H9 (cell line): ENCODE measurements around the gene BIRC3. TPM values are rescaled to one million over a fixed set of nuclear protein-coding genes. Genes with fewer than 3 reads are reported as not detected.
A peak's percentile ranks its signal among the peaks of the same experiment; 100 is the strongest.

Experiments used
- DNase-seq: peaks from one replicate; pipeline ENCODE4 v3.0.0-alpha.2; 2017
- H2AFZ ChIP-seq: one replicate; pipeline ENCODE4 v1.6.1; 2013; ENCODE audit warnings: mild to moderate bottlenecking, low read length, control low read depth, moderate library complexity
- H2AK5ac ChIP-seq: 2 replicates; pipeline ENCODE4 v1.6.1; 2013; ENCODE audit warnings: low read length, control low read depth, mixed read lengths; ENCODE audit not compliant: insufficient read length
- H2BK120ac ChIP-seq: one replicate; pipeline ENCODE4 v1.6.1; 2013; ENCODE audit warnings: low read depth, mild to moderate bottlenecking, low read length, control low read depth, inconsistent platforms; ENCODE audit not compliant: poor library complexity, severe bottlenecking
- H2BK12ac ChIP-seq: 2 replicates; pipeline ENCODE4 v1.6.1; 2013; ENCODE audit warnings: low read length, control low read depth, mixed read lengths, low read depth; ENCODE audit not compliant: insufficient read length
- H2BK15ac ChIP-seq: 2 replicates; pipeline ENCODE4 v1.6.1; 2013; ENCODE audit warnings: low read depth, low read length, control low read depth
- H2BK20ac ChIP-seq: one replicate; pipeline ENCODE4 v1.6.1; 2013; ENCODE audit warnings: low read depth, mild to moderate bottlenecking, low read length, control low read depth, inconsistent platforms; ENCODE audit not compliant: poor library complexity, severe bottlenecking
- H2BK5ac ChIP-seq: 2 replicates; pipeline ENCODE4 v1.6.1; 2013; ENCODE audit warnings: low read length, control low read depth, mixed read lengths; ENCODE audit not compliant: insufficient read length
- H3K14ac ChIP-seq: 2 replicates; pipeline ENCODE4 v1.6.1; 2013; ENCODE audit warnings: low read length, control low read depth; ENCODE audit not compliant: insufficient read depth
- H3K18ac ChIP-seq: 2 replicates; pipeline ENCODE4 v1.6.1; 2013; ENCODE audit warnings: low read depth, mild to moderate bottlenecking, mixed read lengths, low read length, control low read depth; ENCODE audit not compliant: insufficient read length
- H3K23ac ChIP-seq: 2 replicates; pipeline ENCODE4 v1.6.1; 2013; ENCODE audit warnings: low read length, control low read depth, mixed read lengths, low read depth; ENCODE audit not compliant: insufficient read length
- H3K23me2 ChIP-seq: 2 replicates; pipeline ENCODE4 v1.6.1; 2013; ENCODE audit warnings: low read depth, mild to moderate bottlenecking, mixed read lengths, low read length, control low read depth; ENCODE audit not compliant: insufficient read length, poor library complexity, severe bottlenecking
- H3K27ac ChIP-seq: 2 replicates; pipeline ENCODE4 v1.5.1; 2013; ENCODE audit warnings: low read length, control low read depth, mixed read lengths, low read depth; ENCODE audit not compliant: insufficient read length
- H3K27me3 ChIP-seq: 2 replicates; pipeline ENCODE4 v1.6.1; 2013; ENCODE audit warnings: low read length, control low read depth, inconsistent platforms; ENCODE audit not compliant: insufficient read depth
- H3K4ac ChIP-seq: 2 replicates; pipeline ENCODE4 v1.6.1; 2013; ENCODE audit warnings: low read depth, mild to moderate bottlenecking, control low read depth, inconsistent platforms, low read length, moderate library complexity
- H3K4me1 ChIP-seq: 2 replicates; pipeline ENCODE4 v1.6.1; 2013; ENCODE audit warnings: low read length, control low read depth, inconsistent platforms; ENCODE audit not compliant: insufficient read depth
- H3K4me2 ChIP-seq: 2 replicates; pipeline ENCODE4 v1.6.1; 2013; ENCODE audit warnings: low read length, control low read depth, mixed read lengths; ENCODE audit not compliant: insufficient read length, insufficient read depth
- H3K56ac ChIP-seq: 2 replicates; pipeline ENCODE4 v1.6.1; 2013; ENCODE audit warnings: low read depth, mild to moderate bottlenecking, mixed read lengths, low read length, control low read depth; ENCODE audit not compliant: insufficient read length
- H3K79me1 ChIP-seq: 2 replicates; pipeline ENCODE4 v1.6.1; 2013; ENCODE audit warnings: low read depth, mild to moderate bottlenecking, moderate library complexity, low read length, control low read depth, inconsistent platforms; ENCODE audit not compliant: insufficient read depth, poor library complexity, severe bottlenecking
- H3K79me2 ChIP-seq: 2 replicates; pipeline ENCODE4 v1.6.1; 2013; ENCODE audit warnings: low read length, control low read depth, inconsistent platforms; ENCODE audit not compliant: insufficient read depth
- H3K9ac ChIP-seq: 2 replicates; pipeline ENCODE4 v1.6.1; 2013; ENCODE audit warnings: low read length, control low read depth, mixed read lengths; ENCODE audit not compliant: insufficient read length; ENCODE audit errors: extremely low read depth
- H3K9me3 ChIP-seq: one replicate; pipeline ENCODE4 v1.6.1; 2013; ENCODE audit warnings: low read depth, low read length, inconsistent platforms; ENCODE audit not compliant: control insufficient read depth
- H3T11ph ChIP-seq: one replicate; pipeline ENCODE4 v1.6.1; 2013; ENCODE audit warnings: mild to moderate bottlenecking, low read length, control low read depth, inconsistent platforms
- H4K20me1 ChIP-seq: one replicate; pipeline ENCODE4 v1.6.1; 2013; ENCODE audit not compliant: control insufficient read depth, insufficient read length, insufficient read depth
- H4K5ac ChIP-seq: 2 replicates; pipeline ENCODE4 v1.6.1; 2013; ENCODE audit warnings: low read depth, mild to moderate bottlenecking, mixed read lengths, low read length, control low read depth; ENCODE audit not compliant: insufficient read length
- H4K8ac ChIP-seq: replicated peaks from 2 replicates; pipeline ENCODE4 v1.6.1; 2013; ENCODE audit warnings: low read length, control low read depth, mixed read lengths, low read depth; ENCODE audit not compliant: insufficient read length
- H4K91ac ChIP-seq: 2 replicates; pipeline ENCODE4 v1.6.1; 2013; ENCODE audit warnings: low read depth, mild to moderate bottlenecking, moderate library complexity, mixed read lengths, low read length, control low read depth; ENCODE audit not compliant: insufficient read length
- H3K27ac Mint-ChIP-seq, 3 experiments: 2 replicates in 2 of 3; 3 replicates in 1 of 3; pipeline ENCODE4 v1.8.0; 2020 to 2021; ENCODE audit warnings: mixed read lengths in 3 of 3, mild to moderate bottlenecking in 1 of 3, moderate library complexity in 1 of 3
- H3K27me3 Mint-ChIP-seq: 2 replicates; pipeline ENCODE4 v1.8.0; 2021; ENCODE audit warnings: low read depth, mild to moderate bottlenecking, moderate library complexity, mixed read lengths
- H3K36me3 Mint-ChIP-seq, 3 experiments: 2 replicates in 2 of 3; 3 replicates in 1 of 3; pipeline ENCODE4 v1.8.0; 2020 to 2021; ENCODE audit warnings: low read depth in 3 of 3, mixed read lengths in 3 of 3; ENCODE audit not compliant: insufficient read depth in 1 of 3
- H3K4me1 Mint-ChIP-seq, 2 experiments: 2 replicates each; pipeline ENCODE4 v1.8.0; 2020; ENCODE audit warnings: mixed read lengths in 2 of 2
- H3K4me3 Mint-ChIP-seq, 2 experiments: 2 replicates in 1 of 2; 3 replicates in 1 of 2; pipeline ENCODE4 v1.8.0; 2020 to 2021; ENCODE audit warnings: mild to moderate bottlenecking in 2 of 2, mixed read lengths in 2 of 2, moderate library complexity in 1 of 2
- H3K9me3 Mint-ChIP-seq, 2 experiments: 2 replicates in 1 of 2; 3 replicates in 1 of 2; pipeline ENCODE4 v1.8.0; 2020; ENCODE audit warnings: mild to moderate bottlenecking in 2 of 2, mixed read lengths in 2 of 2, moderate library complexity in 1 of 2
- CTCF ChIP-seq: fragments of 200-600 bp; sonication (generic); conservative IDR thresholded peaks from 3 replicates; pipeline ENCODE4 v1.8.0; 2021; ENCODE audit warnings: antibody characterized with exemption, mild to moderate bottlenecking
- WGBS: extraction: QIAGEN DNeasy Blood & Tissue Kit; methylation state at CpG from one replicate; pipeline ENCODE4 v1.1.7; 2013; ENCODE audit warnings: missing lambda C conversion rate, low lambda C conversion rate, mixed read lengths; ENCODE audit not compliant: insufficient read length; ENCODE audit errors: extremely low coverage; 5-methylcytosine and 5-hydroxymethylcytosine counted together
- total RNA-seq: library from RNA; stranded (reverse); gene quantifications from 2 replicates; pipeline ENCODE4 v1.2.1, GENCODE V29; 2021

BIRC3 gene
- total RNA-seq, 1 experiment from 2014 or later = 0.04 TPM

- Histone ChIP-seq H3T11ph (no peak overlapping the region), H4K8ac (no peak overlapping the region), H3K23ac (no peak overlapping the region), H4K91ac (no peak overlapping the region), H2BK12ac (no peak overlapping the region), H3K18ac (no peak overlapping the region), H3K27ac (no peak overlapping the region), H2BK120ac (no peak overlapping the region), H3K4me2 (no peak overlapping the region), H3K56ac (no peak overlapping the region), H2BK20ac (no peak overlapping the region), H3K27me3 (no peaks in the 10 kb centered on the region), H3K23me2 (no peaks in the 10 kb centered on the region), H3K9ac (no peak overlapping the region), H2AK5ac (no peak overlapping the region), H4K20me1 (no peaks in the 10 kb centered on the region), H3K79me1 (no peaks in the 10 kb centered on the region), H2BK15ac (no peak overlapping the region), H2BK5ac (no peak overlapping the region), H2AFZ (no peak overlapping the region), H3K79me2 (no peaks in the 10 kb centered on the region), H3K4me1 (no peaks in the 10 kb centered on the region), H3K14ac (no peak overlapping the region), H3K9me3 (no peaks in the 10 kb centered on the region), H4K5ac (no peak overlapping the region), H3K4ac (no peak overlapping the region)
- Mint-ChIP-seq H3K27ac (no peak overlapping the region), H3K4me3 (no peak overlapping the region), H3K36me3 (peaks cover 24 to 64% (median 61%) of the 10 kb centered on the region in 3 experiments), H3K27me3 (no peaks in the 10 kb centered on the region), H3K4me1 (0 out of 4 replicates have a peak, but pooled peaks cover 0 to 6% of the 10 kb centered on the region in 2 experiments), H3K9me3 (no peaks in the 10 kb centered on the region; a peak in 1 of 5 replicates)
- no CpG with 5 or more reads among the region's 6 CpGs for WGBS
- no peak for DNase-seq
- TF ChIP-seq CTCF = 0 out of 3 replicates have a peak, but pooled peaks have one; percentile 13
Observed at GRCh38 chr11:102367364-102367763, 50.1 kb downstream of the BIRC3 start.
